ENCODE measurements around the gene CLEC11A.
A peak's percentile ranks its signal among the peaks of the same experiment; 100 is the strongest.

CLEC11A gene

DNA sequence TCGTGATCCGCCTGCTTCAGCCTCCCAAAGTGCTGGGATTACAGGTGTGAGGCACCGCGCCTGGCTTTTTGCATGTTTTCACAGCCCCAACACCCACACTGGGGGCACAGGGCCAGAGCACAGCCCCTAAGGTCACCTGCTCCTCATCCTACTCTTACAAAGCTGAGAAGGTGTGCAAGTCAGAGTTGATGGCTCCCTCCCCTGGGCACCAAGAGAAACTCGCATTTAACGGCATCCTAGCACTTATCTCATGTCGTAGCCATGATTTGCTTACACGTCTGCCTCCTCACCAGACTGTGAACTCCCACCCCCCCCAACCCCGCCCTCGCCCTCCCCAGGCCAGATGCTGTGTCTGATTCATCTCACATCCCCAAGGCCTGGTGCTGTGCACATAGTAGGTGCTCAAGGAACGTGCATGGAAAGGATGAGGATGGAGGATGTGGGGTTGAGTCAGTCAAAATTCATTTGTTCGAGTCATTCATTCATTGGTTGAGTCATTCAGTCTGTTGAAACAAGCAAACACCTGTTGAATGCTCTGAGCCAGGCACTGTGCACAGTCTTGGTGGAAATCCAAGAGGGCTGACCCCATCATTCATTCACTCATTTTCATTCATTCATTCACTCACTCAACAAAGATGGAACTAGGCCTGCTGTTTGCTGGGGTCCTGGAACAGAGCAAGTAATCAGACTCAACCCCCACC lies 14.8 kb upstream of the CLEC11A start:
- Histone ChIP-seq H3K27me3 (ENCODE audit: control insufficient read depth, insufficient read depth, low read length) (peaks cover 16% of the 10 kb centered on the region), H3K4me1 (ENCODE audit: control insufficient read depth, insufficient read depth, low read length) (no peaks in the 10 kb centered on the region), H3K9ac (ENCODE audit: low read depth, low read length) (no peak overlapping the region), H3K9me3 (ENCODE audit: control insufficient read depth, insufficient read depth, low read length) (no peaks in the 10 kb centered on the region), H3K36me3 (ENCODE audit: control insufficient read depth, insufficient read depth, low read length) (no peaks in the 10 kb centered on the region), H3K4me3 (ENCODE audit: low read depth, low read length) (no peak overlapping the region)

- no peaks in the 10 kb centered on the region for H3K9me3 ChIP-seq (ENCODE audit: control insufficient read depth, insufficient read depth, low read length)
- no peaks in the 10 kb centered on the region for H3K4me1 ChIP-seq (ENCODE audit: control insufficient read depth, insufficient read depth, low read length)
- H3K4me3 ChIP-seq (ENCODE audit: low read depth, low read length), result no peak overlapping the region
- peaks cover 17% of the 10 kb centered on the region for H3K27me3 ChIP-seq (ENCODE audit: control insufficient read depth, insufficient read depth, low read length)
- no peak overlapping the region for H3K9ac ChIP-seq (ENCODE audit: low read depth, low read length)
- no peaks in the 10 kb centered on the region for H3K36me3 ChIP-seq (ENCODE audit: control insufficient read depth, insufficient read depth, low read length)
Measured at GRCh38 chr19:50710094-50710493, 13.1 kb upstream of the CLEC11A start.

- Histone ChIP-seq H3K4me1 (ENCODE audit: control insufficient read depth, insufficient read depth, low read length) (no peaks in the 10 kb centered on the region), H3K9ac (ENCODE audit: low read depth, low read length) (no peak overlapping the region), H3K9me3 (ENCODE audit: control insufficient read depth, insufficient read depth, low read length) (no peaks in the 10 kb centered on the region), H3K27me3 (ENCODE audit: control insufficient read depth, insufficient read depth, low read length) (peaks cover 21% of the 10 kb centered on the region), H3K4me3 (ENCODE audit: low read depth, low read length) (no peak overlapping the region), H3K36me3 (ENCODE audit: control insufficient read depth, insufficient read depth, low read length) (no peaks in the 10 kb centered on the region)
Measured at GRCh38 chr19:50710612-50711011, 12.6 kb upstream of the CLEC11A start.

- Histone ChIP-seq H3K4me1 (ENCODE audit: control insufficient read depth, insufficient read depth, low read length) (no peaks in the 10 kb centered on the region), H3K27me3 (ENCODE audit: control insufficient read depth, insufficient read depth, low read length) (peaks cover 25% of the 10 kb centered on the region), H3K36me3 (ENCODE audit: control insufficient read depth, insufficient read depth, low read length) (no peaks in the 10 kb centered on the region), H3K9ac (ENCODE audit: low read depth, low read length) (no peak overlapping the region), H3K9me3 (ENCODE audit: control insufficient read depth, insufficient read depth, low read length) (no peaks in the 10 kb centered on the region), H3K4me3 (ENCODE audit: low read depth, low read length) (no peak overlapping the region)
Measured at GRCh38 chr19:50711196-50711595, 12.0 kb upstream of the CLEC11A start.

DNA sequence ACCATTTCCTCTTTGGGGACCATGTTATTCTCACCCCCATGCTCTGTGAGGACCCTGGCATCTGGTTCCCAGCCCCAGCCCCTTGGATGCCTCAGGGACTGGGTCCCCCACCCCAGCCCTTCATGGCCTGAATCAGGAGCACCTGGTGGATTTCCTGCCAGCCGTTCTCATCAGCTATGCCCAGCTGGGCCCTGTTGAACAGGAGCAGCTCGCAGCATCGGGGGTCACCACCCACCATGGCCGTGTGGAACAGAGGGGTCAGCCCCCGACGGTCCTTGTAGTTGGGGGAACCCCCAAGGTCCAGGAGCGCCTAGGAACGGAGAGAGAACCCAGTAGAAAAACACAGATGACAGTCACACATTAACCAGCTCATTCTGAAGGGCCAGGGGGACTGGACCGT lies 11.4 kb upstream of the CLEC11A start:
- Histone ChIP-seq H3K9ac (ENCODE audit: low read depth, low read length) (no peak overlapping the region), H3K4me1 (ENCODE audit: control insufficient read depth, insufficient read depth, low read length) (no peaks in the 10 kb centered on the region), H3K27me3 (ENCODE audit: control insufficient read depth, insufficient read depth, low read length) (peaks cover 27% of the 10 kb centered on the region), H3K9me3 (ENCODE audit: control insufficient read depth, insufficient read depth, low read length) (no peaks in the 10 kb centered on the region), H3K36me3 (ENCODE audit: control insufficient read depth, insufficient read depth, low read length) (no peaks in the 10 kb centered on the region), H3K4me3 (ENCODE audit: low read depth, low read length) (no peak overlapping the region)

GRCh38 chr19:50712833-50713232 lies 10.3 kb upstream of the CLEC11A start:
- H3K36me3 ChIP-seq (ENCODE audit: control insufficient read depth, insufficient read depth, low read length), result no peaks in the 10 kb centered on the region
- H3K9ac ChIP-seq (ENCODE audit: low read depth, low read length), result no peak overlapping the region

GRCh38 chr19:50713556-50714236 lies 9.5 kb upstream of the CLEC11A start:
- H3K9me3 ChIP-seq (ENCODE audit: control insufficient read depth, insufficient read depth, low read length), result no peaks in the 10 kb centered on the region
- H3K27me3 ChIP-seq (ENCODE audit: control insufficient read depth, insufficient read depth, low read length), result peaks cover 36% of the 10 kb centered on the region
- no peak overlapping the region for H3K9ac ChIP-seq (ENCODE audit: low read depth, low read length)
- no peaks in the 10 kb centered on the region for H3K36me3 ChIP-seq (ENCODE audit: control insufficient read depth, insufficient read depth, low read length)
- H3K4me3 ChIP-seq (ENCODE audit: low read depth, low read length), result no peak overlapping the region
- H3K4me1 ChIP-seq (ENCODE audit: control insufficient read depth, insufficient read depth, low read length), result no peaks in the 10 kb centered on the region

More at GRCh38 chr19:50712833-50713232, 10.3 kb upstream of the CLEC11A start:
- H3K27me3 ChIP-seq (ENCODE audit: control insufficient read depth, insufficient read depth, low read length), result peaks cover 35% of the 10 kb centered on the region
- H3K4me1 ChIP-seq (ENCODE audit: control insufficient read depth, insufficient read depth, low read length), result no peaks in the 10 kb centered on the region
- no peaks in the 10 kb centered on the region for H3K9me3 ChIP-seq (ENCODE audit: control insufficient read depth, insufficient read depth, low read length)
- no peak overlapping the region for H3K4me3 ChIP-seq (ENCODE audit: low read depth, low read length)

- no peaks in the 10 kb centered on the region for H3K9me3 ChIP-seq (ENCODE audit: control insufficient read depth, insufficient read depth, low read length)
- H3K27me3 ChIP-seq (ENCODE audit: control insufficient read depth, insufficient read depth, low read length), result peaks cover 42% of the 10 kb centered on the region
- H3K9ac ChIP-seq (ENCODE audit: low read depth, low read length), result no peak overlapping the region
- H3K4me3 ChIP-seq (ENCODE audit: low read depth, low read length), result no peak overlapping the region
- H3K36me3 ChIP-seq (ENCODE audit: control insufficient read depth, insufficient read depth, low read length), result no peaks in the 10 kb centered on the region
- H3K4me1 ChIP-seq (ENCODE audit: control insufficient read depth, insufficient read depth, low read length), result peaks cover 4% of the 10 kb centered on the region
Measured at GRCh38 chr19:50716178-50717025, 6.8 kb upstream of the CLEC11A start.

GRCh38 chr19:50717026-50717723 lies 6.0 kb upstream of the CLEC11A start:
- Histone ChIP-seq H3K9ac (ENCODE audit: low read depth, low read length) (no peak overlapping the region), H3K27me3 (ENCODE audit: control insufficient read depth, insufficient read depth, low read length) (peaks cover 49% of the 10 kb centered on the region), H3K4me1 (ENCODE audit: control insufficient read depth, insufficient read depth, low read length) (peaks cover 4% of the 10 kb centered on the region), H3K9me3 (ENCODE audit: control insufficient read depth, insufficient read depth, low read length) (no peaks in the 10 kb centered on the region), H3K4me3 (ENCODE audit: low read depth, low read length) (peak overlapping the region; percentile 26), H3K36me3 (ENCODE audit: control insufficient read depth, insufficient read depth, low read length) (no peaks in the 10 kb centered on the region)

- H3K9me3 ChIP-seq (ENCODE audit: control insufficient read depth, insufficient read depth, low read length), result no peaks in the 10 kb centered on the region
- H3K4me3 ChIP-seq (ENCODE audit: low read depth, low read length), result peak overlapping the region; percentile 26
- H3K27me3 ChIP-seq (ENCODE audit: control insufficient read depth, insufficient read depth, low read length), result peaks cover 56% of the 10 kb centered on the region
- no peaks in the 10 kb centered on the region for H3K36me3 ChIP-seq (ENCODE audit: control insufficient read depth, insufficient read depth, low read length)
- peaks cover 4% of the 10 kb centered on the region for H3K4me1 ChIP-seq (ENCODE audit: control insufficient read depth, insufficient read depth, low read length)
- no peak overlapping the region for H3K9ac ChIP-seq (ENCODE audit: low read depth, low read length)
Measured at GRCh38 chr19:50717891-50718254, 5.3 kb upstream of the CLEC11A start.
